ENCODE measurements around the gene ELOVL7. TPM values are rescaled to one million over a fixed set of nuclear protein-coding genes. Genes with fewer than 3 reads are reported as not detected.
"Not testable (repeated sequence)": the region's sequence is repeated elsewhere in the genome, so short reads cannot be mapped to it uniquely, and the experiment has no call there.

ELOVL7 gene
- total RNA-seq, result 17.5 and 27.3 TPM in 2 replicates

DNA sequence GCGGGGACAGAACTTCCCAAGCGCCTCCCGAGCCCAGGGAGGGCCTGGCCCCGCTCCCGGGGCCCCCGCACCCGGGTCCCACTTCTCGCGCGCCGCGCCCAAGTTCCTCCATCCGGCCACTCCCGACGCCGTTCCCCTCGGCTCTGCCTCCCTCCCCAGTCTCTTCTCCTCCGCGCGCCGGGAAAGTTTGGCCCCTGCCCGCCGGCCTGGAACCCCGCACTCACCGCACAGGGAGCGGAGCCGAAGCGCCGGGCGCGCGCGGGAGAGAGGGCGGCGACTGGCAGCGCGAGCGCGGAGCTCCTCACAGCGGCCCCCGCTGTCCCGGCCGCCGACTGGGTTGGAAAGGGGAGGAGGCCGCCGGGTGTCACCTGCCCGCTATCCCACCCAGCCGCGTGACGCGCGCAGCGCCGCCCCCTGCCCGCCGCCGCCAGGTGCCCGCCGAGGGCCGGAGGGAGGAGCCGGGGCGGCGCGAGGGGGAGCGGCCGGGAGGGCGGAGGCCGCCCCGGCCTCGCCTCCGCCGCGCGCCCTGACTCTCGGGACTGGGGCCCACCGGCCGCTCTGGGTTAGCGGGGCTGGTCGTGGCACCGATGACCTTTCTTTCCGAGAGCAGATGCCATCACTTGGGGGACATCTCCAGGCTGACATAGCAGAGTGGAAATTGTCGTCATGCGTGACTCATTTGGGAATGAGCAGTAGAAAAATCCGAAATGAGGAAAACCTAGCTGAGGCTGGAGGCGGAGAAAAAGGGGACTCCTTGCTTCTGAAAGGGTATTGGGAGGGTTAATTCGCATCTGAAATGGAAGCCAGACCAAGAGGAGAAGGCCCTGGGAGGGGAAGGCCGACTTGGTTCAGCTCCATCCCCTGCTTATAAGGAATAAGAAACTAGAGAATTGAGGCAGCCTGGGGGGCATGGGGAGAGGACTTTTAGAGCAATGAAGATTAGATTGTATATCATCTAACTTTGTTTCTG is at the start of gene ELOVL7:
TSS of gene ELOVL7 (minus strand) at position 334 of the 970 bp plus-strand sequence. CDS start 56,872 bp downstream, outside the sequence.
- DNase-seq (ENCODE audit: low read depth), result peak; percentile 47

- no peak for DNase-seq (ENCODE audit: low read depth)
Observed at GRCh38 chr5:60893521-60893920, 49.5 kb upstream of the ELOVL7 start.

GRCh38 chr5:60891667-60892066 is 47.6 kb upstream of the ELOVL7 start:
- no peak for DNase-seq (ENCODE audit: low read depth)

GRCh38 chr5:60888359-60889061 is 44.4 kb upstream of the ELOVL7 start:
- DNase-seq (ENCODE audit: low read depth), result no peak

DNA sequence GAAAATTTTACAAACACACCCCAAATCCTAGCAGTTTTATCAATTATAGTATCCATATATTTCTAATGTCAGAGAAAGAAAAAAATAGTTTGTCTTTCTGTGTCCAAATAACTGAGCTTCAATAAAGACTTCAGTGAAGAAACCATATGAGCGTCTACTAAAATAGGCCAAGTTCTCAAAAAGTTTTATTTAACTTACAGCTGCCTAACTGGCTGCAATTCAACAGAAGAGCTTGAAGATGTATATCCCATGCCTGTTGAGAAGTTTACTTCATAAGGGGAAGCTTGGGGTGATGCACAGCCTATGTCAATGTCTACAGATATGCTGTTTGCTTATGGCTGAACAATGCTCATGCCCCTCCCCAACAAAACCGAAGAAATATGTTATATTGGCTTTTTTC is 43.7 kb upstream of the ELOVL7 start:
- DNase-seq (ENCODE audit: low read depth), result no peak

GRCh38 chr5:60887096-60887495 is 43.0 kb upstream of the ELOVL7 start:
- no peak for DNase-seq (ENCODE audit: low read depth)

- DNase-seq (ENCODE audit: low read depth), result no peak
Observed at GRCh38 chr5:60886158-60886557, 42.1 kb upstream of the ELOVL7 start.

- peak; percentile 45 for DNase-seq (ENCODE audit: low read depth)
Observed at GRCh38 chr5:60883229-60883628, 39.2 kb upstream of the ELOVL7 start.

- no peak for DNase-seq (ENCODE audit: low read depth)
Observed at GRCh38 chr5:60872892-60873291, 28.8 kb upstream of the ELOVL7 start.

DNA sequence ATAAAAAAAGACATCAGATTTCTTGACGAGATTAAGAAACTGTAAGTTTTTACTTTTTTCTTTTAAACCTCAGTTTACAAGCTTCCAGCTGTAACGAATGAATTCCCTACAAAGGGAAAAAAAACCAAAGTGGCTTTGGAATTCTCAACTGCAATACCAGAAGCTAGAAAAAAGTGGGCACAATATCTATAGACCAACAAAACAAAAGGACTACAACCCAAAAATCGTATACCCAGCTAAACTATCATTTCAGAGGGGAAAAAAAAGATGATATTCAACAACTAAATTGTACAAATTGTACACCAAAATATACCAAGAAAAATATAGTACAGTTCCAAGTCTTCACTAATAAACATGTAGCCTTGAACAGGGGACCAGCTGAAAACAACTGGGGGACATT is 26.8 kb upstream of the ELOVL7 start:
- no peak for DNase-seq (ENCODE audit: low read depth)

DNA sequence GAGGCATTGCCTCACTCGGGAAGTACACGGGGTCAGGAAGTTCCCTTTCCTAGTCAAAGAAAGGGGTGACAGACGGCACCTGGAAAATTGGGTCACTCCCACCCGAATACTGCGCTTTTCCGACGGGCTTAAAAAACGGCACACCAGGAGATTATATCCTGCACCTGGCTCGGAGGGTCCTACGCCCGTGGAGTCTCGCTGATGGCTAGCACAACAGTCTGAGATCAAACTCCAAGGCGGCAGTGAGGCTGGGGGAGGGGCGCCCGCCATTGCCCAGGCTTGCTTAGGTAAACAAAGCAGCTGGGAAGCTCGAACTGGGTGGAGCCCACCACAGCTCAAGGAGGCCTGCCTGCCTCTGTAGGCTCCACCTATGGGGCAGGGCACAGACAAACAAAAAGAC is 16.5 kb upstream of the ELOVL7 start:
- DNase-seq (ENCODE audit: low read depth), result not testable (repeated sequence)

- DNase-seq (ENCODE audit: low read depth), result peak; percentile 78
Observed at GRCh38 chr5:60856066-60856465, 12.0 kb upstream of the ELOVL7 start.

DNA sequence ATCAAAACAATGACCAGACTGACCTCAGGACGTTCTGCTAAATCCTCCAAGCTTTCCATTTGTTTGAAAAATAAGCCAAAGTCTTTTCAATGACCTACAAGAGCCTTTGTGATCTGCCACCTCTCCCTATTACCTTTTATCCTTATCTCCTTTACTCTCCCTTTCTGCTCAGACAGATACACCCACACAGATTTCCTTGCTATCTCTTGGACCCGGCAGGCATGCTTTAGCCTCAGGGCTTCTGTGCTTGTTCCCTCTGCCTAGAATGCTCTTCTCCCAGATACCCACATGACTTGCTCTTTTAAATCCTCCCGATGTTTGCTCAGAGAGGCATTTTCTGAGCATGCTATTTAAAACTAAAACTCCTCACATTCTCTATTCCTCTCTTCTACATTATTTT is 8.9 kb upstream of the ELOVL7 start:
- no peak for DNase-seq (ENCODE audit: low read depth)

- no peak for DNase-seq (ENCODE audit: low read depth)
Observed at GRCh38 chr5:60852317-60852716, 8.2 kb upstream of the ELOVL7 start.

GRCh38 chr5:60851626-60852025 is 7.6 kb upstream of the ELOVL7 start:
- DNase-seq (ENCODE audit: low read depth), result peak; percentile 62

DNA sequence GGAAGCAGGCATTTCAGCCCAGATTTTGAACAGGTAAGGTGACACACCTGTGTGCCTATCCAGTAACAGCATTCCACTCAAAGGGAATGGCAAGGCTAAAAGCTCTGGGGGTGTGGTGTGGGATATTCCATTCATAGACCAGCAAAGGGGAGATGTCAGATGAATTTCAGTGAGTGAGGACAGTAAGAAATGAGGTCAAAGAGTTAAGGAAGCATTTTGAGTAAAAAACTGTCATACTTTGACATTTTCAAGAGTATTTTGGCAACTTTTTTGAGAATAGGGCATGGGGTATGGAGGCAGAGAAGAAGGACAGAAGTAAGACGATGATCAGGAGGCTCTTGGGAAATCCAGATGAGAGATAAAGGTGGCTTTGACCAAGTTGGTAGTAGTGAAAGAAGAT is 2.2 kb upstream of the ELOVL7 start:
- no peak for DNase-seq (ENCODE audit: low read depth)

GRCh38 chr5:60843386-60843935 is 608 bp downstream of the ELOVL7 start:
- DNase-seq (ENCODE audit: low read depth), result no peak

GRCh38 chr5:60842871-60843385 is 1.1 kb downstream of the ELOVL7 start:
- no peak for DNase-seq (ENCODE audit: low read depth)

DNA sequence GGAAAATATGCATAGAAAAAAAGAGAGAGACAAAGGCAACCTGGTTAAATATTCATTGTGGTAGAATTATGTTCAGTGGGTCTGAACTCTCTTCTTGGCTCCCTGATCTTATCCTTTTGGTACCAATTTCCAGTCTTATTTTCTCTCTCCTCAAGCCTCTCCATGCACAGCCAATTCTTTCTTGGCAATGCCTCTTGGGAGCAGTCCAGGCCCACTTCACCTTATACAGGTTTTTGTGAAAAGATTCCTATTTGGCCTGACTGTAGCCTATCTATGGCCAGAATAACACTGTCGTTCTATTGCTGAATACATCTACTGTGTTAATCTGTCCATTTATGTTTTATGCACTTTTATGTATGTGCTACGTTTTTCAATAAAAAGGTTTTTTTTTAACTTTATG is 2.7 kb downstream of the ELOVL7 start:
- DNase-seq (ENCODE audit: low read depth), result no peak

- peak; percentile 35 for DNase-seq (ENCODE audit: low read depth)
Observed at GRCh38 chr5:60836131-60836530, 7.9 kb downstream of the ELOVL7 start.

DNA sequence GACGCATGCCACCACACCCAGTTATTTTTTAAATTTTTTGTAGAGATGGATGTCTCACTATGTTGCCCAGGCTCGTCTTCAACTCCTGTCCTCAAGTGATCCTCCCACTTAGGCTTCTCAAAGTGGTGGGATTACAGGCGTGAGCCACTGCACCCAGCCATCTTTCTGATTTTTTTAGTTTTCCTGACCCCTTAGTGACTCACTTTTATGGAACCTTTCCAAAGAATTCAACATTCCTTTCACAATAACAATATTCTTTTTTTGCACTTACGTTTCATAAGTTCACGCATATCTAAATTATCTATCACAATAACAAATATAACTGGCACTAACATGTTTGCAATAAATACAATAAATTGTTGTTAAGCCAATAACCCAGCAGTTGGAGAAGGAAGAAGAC is 8.5 kb downstream of the ELOVL7 start:
- DNase-seq (ENCODE audit: low read depth), result no peak

DNA sequence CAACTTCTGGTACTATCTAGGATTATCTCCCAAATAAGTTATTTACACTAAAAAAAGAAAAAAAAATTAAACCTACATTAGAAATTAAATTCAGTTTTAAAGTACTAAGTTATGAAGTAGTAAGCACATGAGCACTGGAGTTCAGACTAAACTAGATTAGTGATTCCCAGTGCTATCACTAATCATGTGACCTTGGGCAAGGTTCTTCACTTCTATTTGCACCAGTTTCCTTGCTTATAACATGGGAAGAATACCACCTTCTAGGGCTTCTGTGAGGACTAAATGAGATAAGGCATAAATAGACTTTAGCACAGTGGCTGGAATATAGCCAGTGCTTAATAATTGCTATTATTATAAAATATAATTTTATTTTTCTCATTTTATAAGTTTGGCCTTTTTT is 10.5 kb downstream of the ELOVL7 start:
- DNase-seq (ENCODE audit: low read depth), result no peak

All from renal cortical epithelial cell (primary cell).